GM12878 (cell line): ENCODE results near the gene BCL2L12. TPM values are rescaled to one million over a fixed set of nuclear protein-coding genes. Genes with fewer than 3 reads are reported as not detected.
A peak's percentile ranks its signal among the peaks of the same experiment; 100 is the strongest.

Experiments
- ATAC-seq: fragments of 200-7000 bp; cut with Tn5 transposase; 3 replicates; pipeline ENCODE4 v1.9.1; 2020; ENCODE audit warnings: mild to moderate bottlenecking, moderate library complexity
- BruUV-seq: library from RNA; stranded (reverse); fragments of 400-500 nt; replicated peaks from 2 replicates; lab custom pipeline; 2021; lab: Mats Ljungman, UMichigan
- CTCF ChIA-PET: fragments of 300-600 bp; sonication (Branson Sonifier 250); formaldehyde crosslinking; extraction: SDS; loops from one replicate; lab custom pipeline; 2021; ENCODE audit warnings: inconsistent platforms; lab: Yijun Ruan, JAX
- POLR2A ChIA-PET: fragments of 350-600 bp; formaldehyde crosslinking; extraction: SDS; loops from one replicate; lab custom pipeline; 2021; ENCODE audit warnings: inconsistent platforms; lab: Charles Lee
- RAD21 ChIA-PET: fragments of 300-600 bp; sonication (Branson Sonifier 250); formaldehyde crosslinking; loops from one replicate; lab custom pipeline; 2023; ENCODE audit warnings: antibody characterized with exemption; ENCODE audit not compliant: unreplicated experiment; lab: Charles Lee
- SMC1A ChIA-PET: fragments of 300-600 bp; sonication (Branson Sonifier 250); formaldehyde crosslinking; loops from one replicate; lab custom pipeline; 2023; ENCODE audit not compliant: unreplicated experiment, uncharacterized antibody; lab: Charles Lee
- DNase-seq: peaks from one replicate; pipeline ENCODE4 v3.0.0-alpha.2; 2011; ENCODE audit warnings: low read depth, low spot score
- FAIRE-seq: peaks from 3 replicates; lab custom pipeline; 2011; peaks lifted over from hg19 to GRCh38; lab: Jason Lieb, UNC
- H2AFZ ChIP-seq: 2 replicates; pipeline ENCODE4 v1.6.0; 2011; ENCODE audit warnings: low read depth, low read length, control low read depth; ENCODE audit not compliant: control insufficient read depth
- H3K27ac ChIP-seq: 2 replicates; pipeline ENCODE4 v1.5.1; 2011; ENCODE audit warnings: control low read depth; ENCODE audit not compliant: control insufficient read depth, insufficient read depth
- H3K27me3 ChIP-seq, 2 experiments: replicated peaks in 1 of 2; 2 replicates each; pipeline versions ENCODE4 v1.6.0 to v1.6.1; 2011; ENCODE audit warnings: low read length in 1 of 2; ENCODE audit not compliant: control insufficient read depth in 2 of 2, insufficient read depth in 2 of 2
- H3K36me3 ChIP-seq, 2 experiments: 2 replicates each; pipeline ENCODE4 v1.5.1; 2011; ENCODE audit warnings: low read length in 1 of 2; ENCODE audit not compliant: control insufficient read depth in 2 of 2, insufficient read depth in 2 of 2
- H3K4me1 ChIP-seq: 2 replicates; pipeline ENCODE4 v1.6.1; 2011; ENCODE audit warnings: mild to moderate bottlenecking, low read length, moderate library complexity, mixed read lengths; ENCODE audit not compliant: control insufficient read depth, insufficient read depth
- H3K4me2 ChIP-seq: 2 replicates; pipeline ENCODE4 v1.6.0; 2011; ENCODE audit warnings: control low read depth; ENCODE audit not compliant: control insufficient read depth, insufficient read depth
- H3K4me3 ChIP-seq: fragments of 200-600 bp; sonication (generic); 2 replicates; pipeline ENCODE4 v1.5.1; 2016
- H3K79me2 ChIP-seq: 2 replicates; pipeline ENCODE4 v1.6.0; 2011; ENCODE audit warnings: low read length; ENCODE audit not compliant: control insufficient read depth, insufficient read depth
- H3K9ac ChIP-seq: 2 replicates; pipeline ENCODE4 v1.8.0; 2011; ENCODE audit warnings: low read length, control low read depth, mixed read lengths; ENCODE audit not compliant: control insufficient read depth, insufficient read depth
- H3K9me3 ChIP-seq: replicated peaks from 3 replicates; pipeline ENCODE4 v1.5.1; 2011; ENCODE audit warnings: mild to moderate bottlenecking, low read length; ENCODE audit not compliant: control insufficient read depth, insufficient read depth
- H4K20me1 ChIP-seq: 2 replicates; pipeline ENCODE4 v1.6.0; 2011; ENCODE audit not compliant: control insufficient read depth, insufficient read depth
- ASH2L ChIP-seq: fragments of 300-600, 200-600 bp; sonication (generic); IDR thresholded peaks from 2 replicates; pipeline ENCODE4 v1.6.1; 2017; ENCODE audit warnings: low read depth, mild to moderate bottlenecking, borderline replicate concordance
- BCL11A ChIP-seq: IDR thresholded peaks from 2 replicates; pipeline ENCODE4 v1.6.1; 2011; ENCODE audit warnings: low read depth, low read length
- CEBPZ ChIP-seq: fragments of 150-350 bp; IDR thresholded peaks from 2 replicates; pipeline ENCODE4 v1.6.1; 2016; ENCODE audit warnings: low read depth, low read length
- FOXK2 ChIP-seq: fragments of 450-650 bp; IDR thresholded peaks from 2 replicates; pipeline ENCODE4 v1.6.1; 2017; ENCODE audit warnings: mild to moderate bottlenecking, moderate library complexity
- HCFC1 ChIP-seq: fragments of 150-350 bp; IDR thresholded peaks from 2 replicates; pipeline ENCODE4 v1.6.1; 2014; ENCODE audit warnings: low read length
- LARP7 ChIP-seq: fragments of 450-650 bp; IDR thresholded peaks from 2 replicates; pipeline ENCODE4 v1.6.1; 2017; ENCODE audit warnings: mild to moderate bottlenecking
- MAX ChIP-seq: IDR thresholded peaks from 2 replicates; pipeline ENCODE4 v1.6.1; 2012; ENCODE audit warnings: low read depth, low read length, improper control_type of control experiment
- MTA3 ChIP-seq: IDR thresholded peaks from 2 replicates; pipeline ENCODE4 v1.6.1; 2012; ENCODE audit warnings: low read length, inconsistent platforms, borderline replicate concordance
- NBN ChIP-seq: fragments of 450-650 bp; IDR thresholded peaks from 2 replicates; pipeline ENCODE4 v1.6.1; 2016
- NFYA ChIP-seq: IDR thresholded peaks from 2 replicates; pipeline ENCODE4 v1.6.1; 2011; ENCODE audit warnings: low read depth, mild to moderate bottlenecking, low read length, improper control_type of control experiment, borderline replicate concordance
- PBX3 ChIP-seq: IDR thresholded peaks from 2 replicates; pipeline ENCODE4 v1.6.1; 2011; ENCODE audit warnings: mild to moderate bottlenecking, low read depth, low read length, moderate library complexity; ENCODE audit not compliant: insufficient replicate concordance
- RUNX3 ChIP-seq: IDR thresholded peaks from 2 replicates; pipeline ENCODE4 v1.6.1; 2012; ENCODE audit warnings: low read length, inconsistent platforms
- SIN3A ChIP-seq: IDR thresholded peaks from 2 replicates; pipeline ENCODE4 v1.6.1; 2012; ENCODE audit warnings: low read depth, low read length, improper control_type of control experiment
- SIX5 ChIP-seq: IDR thresholded peaks from 2 replicates; pipeline ENCODE4 v1.6.1; 2011; ENCODE audit warnings: mild to moderate bottlenecking, low read depth, low read length, moderate library complexity; ENCODE audit not compliant: severe bottlenecking
- SUZ12 ChIP-seq: fragments of 200-600 bp; sonication (generic); IDR thresholded peaks from one replicate; pipeline ENCODE4 v1.6.1; 2018; ENCODE audit warnings: antibody characterized with exemption, mild to moderate bottlenecking; ENCODE audit not compliant: unreplicated experiment
- TBL1XR1 ChIP-seq: IDR thresholded peaks from 2 replicates; pipeline ENCODE4 v1.6.1; 2012; ENCODE audit warnings: low read depth, low read length, improper control_type of control experiment
- TCF3 ChIP-seq: IDR thresholded peaks from 2 replicates; pipeline ENCODE4 v1.6.1; 2012; ENCODE audit warnings: low read depth, mild to moderate bottlenecking, low read length, borderline replicate concordance; ENCODE audit not compliant: insufficient read depth
- YBX1 ChIP-seq: fragments of 450-650 bp; IDR thresholded peaks from 2 replicates; pipeline ENCODE4 v1.6.1; 2016; ENCODE audit warnings: antibody characterized with exemption
- YY1 ChIP-seq: IDR thresholded peaks from 2 replicates; pipeline ENCODE4 v1.6.1; 2011; ENCODE audit warnings: low read depth, mild to moderate bottlenecking, low read length
- WGBS: methylation state at CpG from one replicate; pipeline ENCODE4 v1.1.6; 2016; ENCODE audit warnings: low lambda C conversion rate; ENCODE audit not compliant: insufficient replicate concordance, insufficient coverage; ENCODE audit errors: missing lambda C conversion rate; 5-methylcytosine and 5-hydroxymethylcytosine counted together
- in situ Hi-C: fragments of 300-500 bp; cut with MboI; formaldehyde crosslinking; loops from 9 replicates; pipeline ENCODE4 v1.14.3; 2018; ENCODE audit warnings: mixed read lengths
- intact Hi-C: fragments of 100-400 bp; cut with micrococcal nuclease; formaldehyde crosslinking; loops from one replicate; pipeline ENCODE4 v1.14.2; 2022; ENCODE audit not compliant: unreplicated experiment
- polyA plus RNA-seq, 11 experiments: library from polyadenylated mRNA; depleted of rRNA in 4 of 11; unstranded in 6 of 11; stranded (reverse) in 5 of 11; fragments of >200 nt; fragmentation: Nextera tagmentation in 4 of 11; fragmentation: Illumina TruSeq in 1 of 11; extraction: Ambion mirVana in 4 of 11; extraction: Trizol in 1 of 11; gene quantifications; 1 replicate in 1 of 11; 2 replicates in 10 of 11; pipeline versions ENCODE4 v1.2.1 to v1.2.3, GENCODE V29; 2011 to 2016; ENCODE audit warnings: inconsistent platforms in 2 of 11, missing spikeins in 2 of 11, low read depth in 1 of 11
- total RNA-seq, 4 experiments: library from RNA; depleted of rRNA in 3 of 4; stranded (reverse); fragments of >200 nt in 3 of 4; fragmentation: Illumina TruSeq in 1 of 4; extraction: Trizol in 1 of 4; gene quantifications; 2 replicates each; pipeline versions ENCODE4 v1.2.1 to v1.2.3, GENCODE V29; 2013 to 2021

Gene BCL2L12
- total and polyA plus RNA-seq, 10 of the 15 experiments (the other 5 are each of a cell fraction or from before 2014, with no cell fraction given): 1.8 to 143 (median 50.4) TPM

GRCh38 chr19:49664171-49665035 is 1.3 kb upstream of the BCL2L12 start (continued):
- TF ChIP-seq SIN3A (peak; percentile 57), SUZ12 (no peak), HCFC1 (peak; percentile 11; the same call in 1 of the 2 replicates), LARP7 (peak; percentile 89), FOXK2 (peak; percentile 87)

- no TSS peak for BruUV-seq
- ATAC-seq (no peak), FAIRE-seq (no peak), DNase-seq (no peak)
- H3K4me2 ChIP-seq: peak overlapping the region; percentile 91
- peaks cover 14% of the 10 kb centered on the region for H3K4me1 ChIP-seq
- H3K4me3 ChIP-seq: peak overlapping the region; percentile 99
- H3K9me3 ChIP-seq: no peaks in the 10 kb centered on the region
- ChIA-PET RAD21 (interaction anchor here (0.8 to 3.4 kb wide), 8 partner anchors 10 to 75 kb away, joined by 3 to 34 read pairs (median 6); partner anchors contain the start of genes PRMT1, RRAS and SCAF1), CTCF (interaction anchor here (0.6 to 5.5 kb wide), 6 partner anchors 11 to 707 kb away, joined by 3 to 80 read pairs (median 8); partner anchors contain the start of genes PRMT1, PRRG2 and SCAF1), POLR2A (interaction anchor here (0.6 to 6.0 kb wide), 10 partner anchors 12 to 329 kb away, joined by 3 to 126 read pairs (median 5); partner anchors contain the start of genes AP2A1, NOSIP, PRMT1 and PRRG2), SMC1A (interaction anchor here (1.7 to 2.2 kb wide), 5 partner anchors 11 to 72 kb away, joined by 4 to 9 read pairs (median 7); partner anchors contain the start of gene RRAS)
- 0% methylated on average over 7 of the region's 7 CpGs for WGBS
- H4K20me1 ChIP-seq: peaks cover 4% of the 10 kb centered on the region
- no peaks in the 10 kb centered on the region for H3K27me3 ChIP-seq
- H3K36me3 ChIP-seq: peaks cover 12 to 17% of the 10 kb centered on the region in 2 experiments
- in situ Hi-C loops: loop anchor here (5.0 kb wide), 1 partner anchor 168 kb away; the partner anchor contains the start of gene RPS11
- intact Hi-C loops: loop anchor here (2.0 kb wide), 1 partner anchor 22 kb away; the partner anchor contains the start of gene SCAF1
- peaks cover 36% of the 10 kb centered on the region for H3K79me2 ChIP-seq
- H3K27ac ChIP-seq: peak overlapping the region; percentile 91
- peak overlapping the region; percentile 91 for H2AFZ ChIP-seq
- peak overlapping the region; percentile 97 for H3K9ac ChIP-seq
- peak; percentile 80; the same call in 1 of the 2 replicates for TF ChIP-seq MTA3
- no peak for TF ChIP-seq NBN
- TF ChIP-seq MAX: no peak
- no peak for TF ChIP-seq TCF3
- no peak for TF ChIP-seq YY1
- TF ChIP-seq ASH2L: no peak
- no peak for TF ChIP-seq RUNX3
- no peak for TF ChIP-seq SIX5
- no peak for TF ChIP-seq CEBPZ
- no peak for TF ChIP-seq TBL1XR1
- TF ChIP-seq YBX1: no peak
- TF ChIP-seq BCL11A: no peak
- TF ChIP-seq NFYA: no peak
- TF ChIP-seq PBX3: no peak
Observed at GRCh38 chr19:49665036-49665350, 740 bp upstream of the BCL2L12 start.
